Right renal pelvis (tissue), 4 donors: ENCODE results near the gene FOXP4. TPM values are rescaled to one million over a fixed set of nuclear protein-coding genes. Genes with fewer than 3 reads are reported as not detected.
A peak's percentile ranks its signal among the peaks of the same experiment; 100 is the strongest.

Experiments
- DNase-seq, 4 donors: peaks; one replicate each; pipeline ENCODE4 v3.0.0-alpha.2; 2013; ENCODE audit warnings: low read depth in 4 of 4, low spot score in 3 of 4, missing footprints in 1 of 4
- polyA plus RNA-seq, 4 donors: library from polyadenylated mRNA; unstranded; fragments of 120-200 nt; gene quantifications; one replicate each; pipeline ENCODE4 v1.2.1, GENCODE V29; 2013; ENCODE audit not compliant: insufficient read length in 4 of 4

The FOXP4 gene
- polyA plus RNA-seq, 4 donors = 31.5 to 43.5 (median 33.7) TPM

DNA sequence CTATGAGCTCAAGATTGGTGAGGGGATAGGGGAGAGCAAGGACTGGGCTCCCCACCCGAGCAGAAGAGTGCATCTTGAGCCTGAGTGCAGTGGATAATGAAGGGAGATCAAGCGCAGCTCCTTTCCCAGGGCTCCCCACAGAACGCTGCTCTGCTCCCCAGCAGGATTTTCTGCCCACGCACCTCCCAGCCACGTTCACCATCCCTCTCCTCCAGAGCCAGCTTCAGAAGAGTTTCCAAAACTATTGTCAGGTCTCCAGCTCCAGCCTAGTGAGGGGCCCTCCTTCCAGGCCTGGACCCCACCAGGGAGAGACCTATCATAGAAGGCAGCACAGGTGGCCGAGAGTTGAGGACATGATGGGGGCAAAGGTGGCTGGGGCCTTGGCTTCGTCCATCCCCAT lies 34.5 kb downstream of the FOXP4 start:
- DNase-seq = no peak

DNA sequence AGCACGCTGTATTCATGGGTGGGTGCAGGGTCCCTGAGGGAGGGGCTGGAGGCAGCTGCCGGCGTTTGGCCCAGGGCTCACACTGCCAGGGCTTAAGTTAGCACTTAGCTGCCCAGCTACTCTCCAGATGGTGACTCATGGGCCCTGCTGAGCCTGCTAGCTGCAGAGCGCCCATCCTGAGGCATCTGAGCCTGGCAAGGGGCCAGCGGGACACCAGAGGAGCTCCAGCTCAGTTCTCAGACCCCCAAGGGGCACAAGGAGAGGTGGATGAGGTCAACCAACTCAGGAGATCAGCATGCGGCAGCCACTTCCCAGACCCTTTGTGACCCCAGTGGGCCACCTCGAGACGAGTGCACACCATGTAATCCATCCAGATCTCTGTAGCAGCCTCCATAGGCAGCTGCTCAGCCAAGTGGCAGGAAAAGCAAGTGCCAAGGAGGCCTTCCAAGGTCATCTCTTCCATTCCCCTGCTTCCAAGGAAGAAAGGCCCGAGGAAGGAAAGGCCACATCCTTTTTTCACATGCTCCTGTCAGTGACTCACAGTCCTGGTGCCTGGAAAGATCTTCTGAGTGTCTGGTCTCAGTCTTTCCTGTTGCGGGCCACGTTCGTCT lies 35.3 kb downstream of the FOXP4 start:
- no peak for DNase-seq

DNA sequence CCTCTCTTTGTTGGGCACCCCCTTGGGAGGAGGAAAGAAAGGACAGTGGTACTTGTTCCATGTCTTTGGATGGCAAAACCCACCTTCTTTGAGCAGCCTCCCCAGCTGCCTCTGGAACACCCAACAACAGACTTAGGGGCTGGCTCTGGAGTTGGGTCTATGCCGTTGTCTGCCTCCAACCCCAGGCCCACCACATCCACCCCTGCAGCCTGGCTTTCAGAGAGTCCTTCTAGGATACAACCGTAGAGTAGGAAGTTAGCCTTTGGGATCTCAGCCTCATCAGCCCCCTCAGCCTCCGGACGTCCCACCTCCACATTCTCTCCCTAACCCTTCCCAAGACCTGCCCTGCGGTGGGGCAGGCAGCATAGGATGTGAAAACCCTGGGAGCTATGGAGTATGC lies 36.4 kb downstream of the FOXP4 start:
- DNase-seq = no peak

DNA sequence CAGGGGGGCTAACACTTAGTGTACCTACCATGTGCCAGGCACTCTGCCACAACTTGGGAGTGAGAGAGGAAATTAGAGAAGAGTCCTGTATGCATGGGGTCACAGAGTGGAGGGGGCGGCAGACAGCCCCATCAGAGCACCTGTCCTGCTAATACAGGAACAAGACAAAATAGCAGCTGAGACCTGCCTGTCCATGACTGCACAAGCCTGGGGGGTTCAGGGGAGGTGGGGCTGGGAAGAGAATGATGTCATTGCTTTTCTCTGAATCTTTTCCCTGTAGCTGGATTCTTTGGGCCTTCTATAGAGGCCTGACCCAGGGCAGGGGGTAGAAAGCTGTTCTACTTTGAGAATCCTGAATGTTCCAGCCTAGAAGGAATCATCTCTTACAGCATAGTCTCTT lies 37.4 kb downstream of the FOXP4 start:
- no peak for DNase-seq

DNA sequence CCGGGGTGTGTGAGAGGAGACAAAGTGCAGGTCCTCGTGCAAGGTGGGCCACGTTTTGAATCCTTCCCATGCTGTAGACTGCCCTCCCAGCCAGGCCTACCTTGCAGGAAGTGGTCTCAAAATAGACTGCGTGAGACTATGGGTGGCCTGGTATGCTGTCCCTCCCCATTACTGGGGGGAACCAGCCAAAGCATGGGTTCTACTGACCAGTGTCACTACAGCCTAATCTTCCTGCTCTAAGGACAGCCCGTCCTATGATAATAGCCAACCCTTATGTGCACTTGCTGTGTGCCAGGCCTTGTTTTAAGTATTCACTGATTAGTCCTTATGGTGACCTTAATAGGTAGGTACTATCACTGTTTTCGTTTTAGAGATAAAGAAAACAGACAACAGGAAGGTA lies 38.0 kb downstream of the FOXP4 start:
- DNase-seq = no peak

DNA sequence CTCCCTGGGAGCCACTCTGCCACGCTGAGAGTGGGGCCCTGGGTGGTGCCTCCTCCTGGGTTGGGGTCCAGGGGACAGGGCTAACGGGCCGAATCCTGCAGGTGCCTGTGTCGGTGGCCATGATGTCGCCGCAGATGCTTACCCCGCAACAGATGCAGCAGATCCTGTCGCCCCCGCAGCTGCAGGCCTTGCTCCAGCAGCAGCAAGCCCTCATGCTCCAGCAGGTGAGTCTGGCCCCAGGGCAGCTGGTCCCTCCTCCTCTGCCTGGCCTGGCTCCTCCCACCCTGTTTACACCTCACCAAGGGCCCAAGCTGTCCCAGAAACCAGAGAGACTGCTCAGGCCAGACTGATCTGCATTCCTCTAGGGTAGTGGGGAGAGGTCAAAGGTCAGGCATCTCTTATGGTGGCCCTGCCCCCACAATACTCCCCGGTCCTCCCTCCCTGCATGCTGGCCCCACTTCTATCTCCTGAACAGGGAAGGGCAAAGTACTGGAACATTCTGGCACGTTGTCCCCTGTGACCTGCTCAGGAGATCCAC lies 38.6 kb downstream of the FOXP4 start:
- no peak for DNase-seq

DNA sequence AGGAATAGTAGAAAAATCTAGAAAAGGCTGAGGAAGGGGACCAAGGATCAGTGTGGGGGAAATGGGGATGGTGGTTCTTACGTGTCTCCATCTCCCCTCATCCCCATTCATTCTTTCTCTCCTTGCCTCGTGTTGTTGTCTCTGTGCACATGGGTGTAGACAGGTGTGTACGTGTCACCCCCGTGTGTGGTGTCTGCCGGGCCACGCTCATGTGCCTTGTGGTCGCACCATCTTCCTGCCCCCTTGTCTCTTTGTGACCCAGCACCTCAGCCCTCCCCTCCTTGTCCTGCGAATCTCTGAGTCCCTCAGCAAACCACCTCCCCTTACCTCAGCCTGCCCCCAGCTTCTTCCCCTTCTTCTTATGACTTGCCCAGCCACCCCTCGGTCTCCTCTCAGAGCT lies 39.4 kb downstream of the FOXP4 start:
- DNase-seq = no peak

DNA sequence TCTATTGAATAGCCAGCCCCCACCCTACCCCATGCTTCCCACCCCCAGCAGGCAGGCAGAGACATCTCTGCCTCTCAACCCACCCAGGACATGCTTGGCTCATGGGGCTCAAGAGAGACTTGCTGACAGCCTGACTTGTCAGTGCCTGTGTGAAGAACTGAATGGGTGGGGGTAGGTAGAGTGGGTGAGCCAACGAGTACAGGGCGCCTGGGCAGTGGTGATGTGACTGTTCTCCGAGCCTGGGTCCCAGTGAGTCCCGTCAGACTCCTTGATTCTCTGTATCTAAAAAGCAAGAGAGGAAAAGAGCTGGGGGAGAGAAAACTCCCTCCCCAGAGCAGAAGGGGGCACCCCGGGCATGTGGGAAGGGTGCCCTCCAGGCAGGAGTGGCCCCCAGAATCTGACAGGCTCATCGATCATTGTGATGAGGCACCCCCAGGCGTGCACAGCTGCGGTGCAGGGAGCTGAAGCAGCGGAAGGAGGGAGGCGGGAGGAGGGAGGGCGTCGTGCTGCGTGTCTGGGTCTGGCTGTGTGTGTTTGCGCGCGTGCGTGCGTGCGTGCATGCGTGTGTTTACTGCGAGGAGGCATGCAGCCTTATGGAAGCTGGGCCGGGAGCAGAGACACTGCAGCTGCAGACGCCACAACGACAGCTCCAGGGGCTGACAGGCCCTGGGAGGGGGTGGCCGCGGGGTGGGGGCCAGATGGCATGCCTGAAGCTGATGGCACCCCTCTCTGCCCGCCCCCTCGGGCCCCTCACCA lies 40.2 kb downstream of the FOXP4 start:
- no peak for DNase-seq

DNA sequence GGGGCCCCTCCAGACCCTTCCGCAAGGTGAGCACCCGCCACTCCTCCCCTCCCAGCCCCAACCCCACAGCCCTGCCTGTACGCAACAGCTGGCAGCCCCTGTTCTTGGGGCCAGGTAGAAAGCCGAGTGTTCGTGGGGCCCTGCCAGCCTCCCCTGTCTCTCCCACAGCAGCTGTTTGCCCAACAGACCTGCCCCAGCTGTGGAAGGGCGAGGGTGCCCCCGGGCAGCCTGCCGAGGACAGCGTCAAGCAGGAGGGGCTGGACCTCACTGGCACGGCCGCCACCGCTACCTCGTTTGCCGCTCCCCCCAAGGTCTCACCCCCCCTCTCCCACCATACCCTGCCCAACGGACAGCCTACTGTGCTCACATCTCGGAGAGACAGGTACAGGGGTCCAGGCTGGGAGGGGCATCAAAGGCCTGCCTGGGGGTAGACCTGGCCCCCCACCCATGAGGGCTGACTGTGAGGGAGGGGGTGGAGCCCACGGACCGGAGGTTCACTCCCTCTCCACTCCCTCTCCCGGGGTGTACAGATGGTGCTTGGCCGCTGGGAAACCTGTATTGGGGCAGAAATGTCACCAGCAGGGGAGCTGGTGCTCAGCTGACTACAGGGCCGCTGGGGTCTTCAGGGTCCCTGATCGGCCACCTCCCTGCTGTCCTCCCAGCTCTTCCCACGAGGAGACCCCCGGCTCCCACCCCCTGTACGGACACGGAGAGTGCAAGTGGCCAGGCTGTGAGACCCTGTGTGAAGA lies 41.1 kb downstream of the FOXP4 start:
- DNase-seq = no peak

DNA sequence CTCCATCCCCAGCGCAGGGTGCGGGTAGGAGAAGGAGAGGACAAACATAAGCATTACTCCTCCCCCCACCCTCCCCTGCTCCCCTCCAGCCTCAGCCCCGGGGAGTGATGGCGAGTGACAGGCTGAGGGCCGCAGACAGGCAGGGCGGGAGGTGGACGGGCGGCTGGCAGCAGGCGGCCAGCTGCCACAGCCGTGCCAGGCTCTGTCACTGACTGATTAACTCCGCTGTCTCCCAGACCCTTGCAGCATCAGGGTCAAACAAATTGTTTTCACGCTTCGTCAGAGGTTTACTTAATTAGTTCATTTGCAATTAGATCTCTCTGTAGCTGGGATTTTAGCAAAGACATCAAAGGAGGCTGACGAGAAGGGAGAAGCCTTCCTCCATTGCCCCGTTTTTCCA lies 41.9 kb downstream of the FOXP4 start:
- DNase-seq = no peak

DNA sequence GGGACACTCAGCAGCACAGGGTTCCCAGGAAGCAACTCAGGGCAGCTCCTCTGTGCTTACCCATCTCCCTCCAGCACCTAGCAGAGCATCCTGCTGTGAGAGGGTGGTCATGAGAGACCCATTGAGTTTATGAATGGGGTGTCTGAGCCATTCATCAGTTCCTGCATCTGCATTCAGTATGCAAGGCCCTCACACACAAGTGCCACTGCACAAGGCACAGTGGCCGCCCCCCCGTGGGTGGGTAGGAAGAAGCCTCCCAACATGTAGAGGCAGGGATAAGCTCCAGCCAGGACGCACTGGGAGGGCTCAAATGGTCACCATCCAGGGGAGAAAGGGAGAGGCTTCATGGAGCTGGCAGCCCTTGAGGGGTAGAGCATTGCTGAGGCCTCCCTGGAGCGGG lies 43.0 kb downstream of the FOXP4 start:
- no peak for DNase-seq

DNA sequence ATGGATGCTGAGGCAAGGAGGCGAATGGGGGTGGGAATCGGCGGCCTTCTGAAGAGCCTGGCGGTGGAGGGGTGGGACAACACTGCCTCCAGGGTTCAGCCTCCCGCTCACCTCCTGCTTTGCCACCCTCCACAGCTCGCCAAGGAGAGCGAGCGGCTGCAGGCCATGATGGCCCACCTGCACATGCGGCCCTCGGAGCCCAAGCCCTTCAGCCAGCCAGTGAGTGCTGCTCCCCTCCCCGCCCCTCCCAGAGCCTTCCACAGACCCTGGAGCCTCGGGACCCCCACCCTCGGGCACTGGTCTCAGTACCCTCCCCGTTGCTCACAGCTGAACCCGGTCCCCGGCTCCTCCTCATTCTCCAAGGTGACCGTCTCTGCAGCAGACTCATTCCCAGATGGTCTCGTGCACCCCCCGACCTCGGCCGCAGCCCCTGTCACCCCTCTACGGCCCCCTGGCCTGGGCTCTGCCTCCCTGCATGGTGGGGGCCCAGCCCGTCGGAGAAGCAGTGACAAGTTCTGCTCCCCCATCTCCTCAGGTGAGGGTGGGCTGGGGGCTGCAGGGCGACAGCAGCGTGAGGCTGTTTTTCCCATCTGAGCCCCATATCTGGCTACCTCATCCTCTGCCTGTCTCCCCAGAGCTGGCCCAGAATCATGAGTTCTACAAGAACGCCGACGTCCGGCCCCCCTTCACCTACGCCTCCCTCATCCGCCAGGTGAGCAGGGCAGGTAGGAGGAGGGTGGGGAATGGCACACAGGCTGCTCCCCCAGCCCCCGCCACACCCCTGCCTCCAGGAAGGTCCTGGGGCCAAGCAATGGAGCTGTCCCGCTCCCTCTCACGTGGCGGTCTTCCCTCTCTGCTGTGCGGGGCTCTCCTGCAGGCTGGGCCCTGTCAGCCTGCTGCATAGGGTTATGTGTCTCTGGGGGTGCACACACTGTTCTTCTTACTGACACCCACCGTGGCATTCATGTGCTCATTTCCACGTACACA lies 43.7 kb downstream of the FOXP4 start:
- no peak for DNase-seq

DNA sequence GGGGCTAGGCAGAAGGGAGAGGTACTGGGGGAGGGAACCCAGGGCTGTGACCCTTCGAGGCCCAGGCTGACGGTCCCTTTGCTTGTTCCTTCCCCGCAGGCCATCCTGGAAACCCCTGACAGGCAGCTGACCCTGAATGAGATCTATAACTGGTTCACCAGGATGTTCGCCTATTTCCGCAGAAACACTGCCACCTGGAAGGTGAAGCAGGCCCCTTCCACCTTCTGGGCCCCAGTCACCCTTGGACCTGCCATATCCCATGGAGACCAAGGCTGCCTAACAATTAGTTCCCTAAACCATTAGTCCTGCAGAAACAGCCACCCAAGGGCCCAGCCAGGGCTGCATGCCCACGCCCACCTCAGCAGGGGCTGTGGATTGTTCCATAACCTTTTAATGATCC lies 44.9 kb downstream of the FOXP4 start:
- DNase-seq = no peak

DNA sequence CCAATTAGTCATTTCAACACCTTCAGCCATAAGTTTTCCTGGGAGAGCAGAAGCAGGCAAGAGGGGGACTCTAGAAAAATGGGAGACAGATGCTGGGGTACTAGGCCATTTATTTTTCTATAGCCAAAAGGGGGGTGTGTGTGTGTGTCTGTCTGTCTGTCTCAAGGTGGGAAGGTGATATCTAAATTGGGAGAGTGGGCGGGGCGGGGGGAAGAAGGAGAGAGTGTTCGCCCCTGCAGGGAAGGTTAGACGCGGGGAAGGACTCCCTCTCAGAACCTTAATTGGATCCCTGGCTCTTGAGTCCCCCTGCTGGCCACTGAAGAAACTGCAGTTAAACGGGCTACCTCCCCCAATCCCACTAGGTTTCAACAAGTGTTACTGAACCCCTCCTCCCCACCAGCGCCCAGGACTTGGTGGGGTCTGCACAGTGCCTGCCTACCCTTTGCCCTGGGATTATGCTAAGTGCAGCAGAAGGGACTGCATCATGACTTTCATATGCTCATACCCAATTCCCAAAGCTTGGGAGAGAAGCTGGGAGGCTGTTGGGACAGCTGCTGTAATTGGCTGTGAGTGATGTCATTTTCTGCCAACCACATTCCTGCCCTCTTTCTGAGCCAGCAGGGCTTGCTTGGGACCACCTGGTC lies 45.8 kb downstream of the FOXP4 start:
- DNase-seq = peak in 2 of 4 donors; percentile 55 to 72

DNA sequence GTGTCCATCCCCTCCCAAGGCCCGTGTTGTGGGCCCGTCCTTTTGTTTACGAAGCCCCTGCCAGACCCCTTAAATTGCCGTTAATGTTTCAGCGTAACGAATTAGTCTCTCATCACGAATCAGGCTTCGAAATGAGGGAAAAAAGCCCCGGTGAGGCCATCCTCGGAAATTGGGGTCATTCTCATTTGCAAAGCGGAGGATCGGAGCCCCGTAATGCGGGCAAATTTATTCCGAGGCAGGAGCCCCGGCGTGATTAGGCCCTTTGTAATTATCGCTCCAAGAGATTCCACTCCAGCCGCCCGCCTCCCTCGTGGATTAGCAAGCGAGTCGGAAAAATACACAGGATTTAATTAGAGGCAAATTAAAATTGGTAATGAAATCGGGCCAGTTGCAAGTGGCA lies 47.2 kb downstream of the FOXP4 start:
- no peak for DNase-seq

DNA sequence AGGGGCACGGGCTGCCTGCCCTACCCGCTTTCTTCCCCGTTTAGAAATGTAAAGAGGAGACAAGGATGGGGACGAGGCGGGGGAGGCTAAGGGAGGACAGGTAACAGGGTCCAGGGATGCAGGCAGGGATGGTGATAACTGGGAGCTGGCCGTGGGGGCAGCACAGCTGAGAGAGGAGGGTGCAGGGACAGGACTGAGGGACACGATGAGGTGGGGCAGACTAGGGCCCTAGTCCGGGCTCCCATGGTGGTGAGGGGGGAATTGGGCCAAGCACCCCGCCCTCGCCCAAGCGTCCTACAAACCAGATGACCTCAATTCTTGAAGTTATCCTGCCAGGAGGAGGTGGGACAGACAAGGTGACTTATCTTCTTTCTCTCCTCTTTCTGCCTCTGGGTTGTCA lies 47.7 kb downstream of the FOXP4 start:
- no peak for DNase-seq

DNA sequence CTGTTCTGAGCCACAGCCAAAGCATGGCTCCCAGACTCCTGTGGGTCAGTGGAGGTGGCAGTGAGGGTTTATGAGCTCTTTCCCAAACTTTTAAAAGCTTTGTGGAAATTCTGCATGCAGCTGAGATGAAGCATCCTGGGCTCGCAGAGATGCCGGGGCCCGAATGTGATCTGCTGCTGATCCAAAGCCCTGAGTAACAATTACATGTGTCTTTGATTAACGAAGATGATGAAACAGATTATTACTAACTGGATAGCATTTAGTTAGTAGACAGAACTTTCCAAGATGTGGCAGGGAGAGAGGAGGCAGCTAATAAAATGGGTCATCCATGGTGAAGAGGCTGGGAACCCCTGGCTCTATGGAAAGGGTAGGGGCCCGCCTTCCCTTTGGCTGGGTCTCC lies 48.1 kb downstream of the FOXP4 start:
- no peak for DNase-seq

DNA sequence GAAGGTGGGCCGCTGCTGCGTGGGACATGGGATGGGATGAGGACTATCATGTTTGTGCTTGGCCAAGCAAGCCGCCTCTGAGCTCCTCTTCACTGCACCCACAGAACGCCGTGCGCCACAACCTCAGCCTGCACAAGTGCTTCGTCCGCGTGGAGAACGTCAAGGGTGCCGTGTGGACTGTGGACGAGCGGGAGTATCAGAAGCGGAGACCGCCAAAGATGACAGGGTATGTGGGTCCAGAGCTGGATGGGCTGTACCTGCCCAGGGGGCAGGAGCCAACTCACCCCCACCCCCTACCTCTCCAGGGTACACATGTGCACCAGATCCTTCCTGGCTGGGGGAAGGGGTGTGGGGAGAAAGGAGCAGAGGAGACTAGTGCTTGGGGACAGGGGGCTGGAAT lies 48.6 kb downstream of the FOXP4 start:
- DNase-seq = no peak

DNA sequence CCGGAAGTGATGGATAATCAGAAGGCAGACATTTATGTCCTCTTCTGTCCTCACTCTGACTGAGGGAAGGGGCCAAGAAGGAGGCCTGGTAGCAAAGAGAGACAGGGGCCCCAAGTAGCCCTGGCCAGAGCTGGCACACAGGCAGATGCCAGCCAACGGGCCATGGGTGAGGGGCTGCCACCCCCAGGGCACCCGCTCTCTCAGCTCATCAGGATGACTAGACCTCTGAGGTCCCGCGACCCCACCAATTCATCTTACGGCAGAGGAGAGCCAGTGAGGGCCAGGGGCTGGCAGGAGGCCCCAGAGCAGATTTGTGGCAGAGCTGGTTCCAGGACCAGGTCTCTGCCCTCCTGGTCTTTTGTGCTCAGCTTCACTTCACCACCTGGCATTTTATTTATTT lies 49.0 kb downstream of the FOXP4 start:
- no peak for DNase-seq

DNA sequence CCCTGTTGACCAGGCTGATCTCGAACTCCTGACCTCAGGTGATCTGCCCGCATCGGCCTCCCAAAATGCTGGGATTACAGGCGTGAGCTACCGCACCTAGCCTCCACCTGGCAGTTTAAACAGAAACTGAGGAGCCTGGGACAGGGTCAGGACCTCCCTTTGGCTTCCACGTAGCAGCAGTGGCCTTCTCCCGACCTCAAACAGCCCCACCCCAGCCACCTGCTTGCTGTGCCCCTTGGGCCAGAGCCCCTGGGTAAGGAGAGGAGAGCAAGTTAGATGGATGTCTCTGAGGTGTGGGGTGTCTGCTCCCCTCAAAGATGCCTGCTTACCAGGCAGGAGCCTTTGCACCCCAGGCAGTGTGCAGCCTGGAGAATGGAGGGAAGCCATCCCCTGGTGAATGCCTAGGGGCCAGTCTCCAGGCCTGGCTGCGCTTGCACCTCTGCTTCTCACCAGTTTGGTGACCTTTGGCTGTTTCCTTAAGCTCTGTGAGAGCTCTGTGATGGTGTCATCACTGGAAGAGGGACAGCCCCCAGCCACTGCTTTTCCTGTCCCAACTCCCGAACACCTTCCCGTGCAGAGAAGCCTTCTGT lies 50.0 kb downstream of the FOXP4 start:
- DNase-seq = no peak
